AML-193 (cell line): ENCODE data around the gene BHLHA15.
A peak's percentile ranks its signal among the peaks of the same experiment; 100 is the strongest.

ENCODE experiments used
- DNase-seq, 2 experiments: peaks; one replicate each; lab custom pipeline; 2025; lab: John Stamatoyannopoulos, UW

Gene BHLHA15

GRCh38 chr7:98244871-98245270 lies 33.6 kb downstream of the BHLHA15 start:
- DNase-seq = no peak

DNA sequence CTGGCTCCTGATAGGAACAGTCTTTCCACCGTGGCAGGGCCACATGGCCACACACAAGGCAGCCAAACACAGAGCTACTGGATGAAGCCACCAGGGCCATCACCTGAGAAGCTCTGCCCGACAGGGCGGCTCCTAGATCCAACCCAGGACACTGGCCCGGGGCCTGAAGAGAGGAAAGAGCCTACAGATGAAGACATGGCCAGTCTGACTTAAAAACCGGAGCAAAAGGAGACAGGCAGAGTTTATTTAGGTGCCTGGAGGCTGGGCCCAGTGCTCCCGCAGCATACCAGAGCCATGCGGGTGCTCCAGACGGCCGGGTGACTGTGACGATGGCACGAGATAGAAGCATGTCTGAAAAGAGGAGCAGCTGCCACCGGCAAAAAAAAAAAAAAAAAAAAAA lies 36.9 kb downstream of the BHLHA15 start:
- DNase-seq = no peak

DNA sequence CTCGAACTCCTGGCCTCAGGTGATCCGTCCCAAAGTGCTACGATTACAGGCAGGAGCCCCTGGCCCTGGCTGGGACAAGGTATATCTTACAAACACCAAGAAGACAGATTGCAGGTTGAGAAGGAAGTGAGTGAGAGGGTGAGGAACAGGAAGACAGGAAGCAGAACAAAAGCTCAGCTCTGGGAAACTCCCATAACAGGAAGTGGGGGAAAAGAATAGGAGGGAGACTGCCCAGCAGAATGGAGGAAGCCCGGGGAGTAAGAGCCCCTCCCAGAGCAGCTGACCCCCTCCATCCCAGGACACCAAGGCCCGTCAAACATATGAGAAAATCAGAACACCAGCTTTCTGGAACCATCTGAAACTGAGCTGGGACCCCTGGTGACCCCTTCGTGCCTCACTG lies 37.9 kb downstream of the BHLHA15 start:
- DNase-seq = peak; percentile 14 to 15

DNA sequence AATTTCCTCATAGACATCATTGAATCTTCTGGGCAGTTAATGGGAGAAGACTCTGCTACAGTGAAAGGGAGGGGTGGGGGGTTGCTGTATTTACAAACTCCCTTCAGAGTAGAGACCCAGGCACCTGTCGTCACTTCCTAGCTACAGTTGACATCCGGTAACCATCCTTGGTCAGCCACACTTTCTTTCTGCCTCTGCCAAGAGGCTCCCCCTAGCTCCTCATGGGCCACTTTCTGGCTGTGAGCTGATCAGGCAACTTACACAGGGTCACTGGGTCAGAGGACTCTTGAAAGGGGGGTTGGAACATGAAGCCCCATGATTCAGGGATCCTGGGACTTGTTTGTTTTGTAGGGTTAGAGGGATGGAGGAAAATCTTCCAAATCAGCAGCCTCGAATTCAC lies 39.5 kb downstream of the BHLHA15 start:
- DNase-seq = peak; percentile 31 to 33

DNA sequence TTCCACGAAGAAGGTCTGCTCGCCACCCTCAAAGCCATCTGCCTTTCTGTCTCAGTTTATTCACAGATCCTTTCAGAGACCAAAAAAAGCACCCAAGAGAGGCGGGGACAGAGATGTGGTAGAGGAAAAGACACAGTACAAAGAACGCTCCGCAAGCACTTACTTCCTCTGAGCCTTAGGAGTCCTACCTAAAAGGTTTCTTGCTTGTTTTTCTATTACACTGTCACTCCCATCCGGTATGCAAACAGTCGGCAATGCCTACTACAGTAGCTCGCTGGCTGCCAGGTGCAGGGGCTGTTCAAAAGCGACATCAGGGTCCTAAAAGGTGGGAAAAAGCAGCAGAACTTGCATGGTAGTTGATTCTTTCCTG lies 40.0 kb downstream of the BHLHA15 start:
- DNase-seq = no peak

DNA sequence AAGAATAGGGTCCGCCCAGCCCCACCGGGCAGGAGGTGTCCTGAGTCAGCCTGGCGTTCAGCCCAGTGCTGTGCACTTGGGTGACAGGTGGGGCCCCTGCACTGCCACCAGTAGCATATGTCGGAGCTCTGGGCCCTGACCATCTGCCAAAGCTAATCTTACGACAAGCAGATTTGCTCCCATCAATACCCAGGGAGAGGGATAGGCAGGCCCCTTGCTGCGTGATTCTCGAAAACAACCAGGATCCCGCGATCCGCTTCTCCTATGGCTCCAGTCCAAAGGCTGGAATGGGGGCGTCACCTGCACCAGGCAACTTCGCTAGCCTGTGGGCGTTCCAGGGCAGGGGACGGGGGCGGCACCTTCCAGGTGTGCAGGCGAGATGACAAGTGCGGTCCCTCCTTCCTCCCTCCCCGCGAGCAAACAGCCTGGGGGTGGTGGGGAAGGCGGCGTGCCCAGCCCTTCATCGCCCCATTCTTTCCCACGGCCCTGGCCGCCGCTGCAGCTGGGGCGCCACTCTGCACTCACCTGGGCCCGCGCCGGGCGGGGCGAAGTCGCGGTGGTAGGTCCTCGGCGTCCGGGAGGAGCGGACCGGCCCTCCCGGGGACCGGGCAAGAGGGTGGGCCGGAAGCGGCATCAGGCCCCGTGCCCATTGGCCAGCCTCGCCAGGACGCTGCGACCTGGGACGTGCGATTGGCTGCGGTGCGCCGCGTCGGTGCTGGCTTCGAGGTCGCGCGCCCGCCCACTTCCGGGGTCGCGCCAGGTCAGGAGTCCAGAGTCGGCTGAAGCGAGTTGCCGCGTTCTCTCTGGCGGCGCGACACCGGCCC lies 40.6 kb downstream of the BHLHA15 start, which contains the start of gene TECPR1:
TECPR1 (minus strand) TSS at position 632 of the 824 bp plus-strand sequence. CDS start 6,086 bp downstream, outside the sequence.
- DNase-seq = peak; percentile 81 to 88

GRCh38 chr7:98252425-98253054 lies 41.3 kb downstream of the BHLHA15 start:
- DNase-seq = no peak

GRCh38 chr7:98254516-98254915 lies 43.3 kb downstream of the BHLHA15 start:
- no peak for DNase-seq

DNA sequence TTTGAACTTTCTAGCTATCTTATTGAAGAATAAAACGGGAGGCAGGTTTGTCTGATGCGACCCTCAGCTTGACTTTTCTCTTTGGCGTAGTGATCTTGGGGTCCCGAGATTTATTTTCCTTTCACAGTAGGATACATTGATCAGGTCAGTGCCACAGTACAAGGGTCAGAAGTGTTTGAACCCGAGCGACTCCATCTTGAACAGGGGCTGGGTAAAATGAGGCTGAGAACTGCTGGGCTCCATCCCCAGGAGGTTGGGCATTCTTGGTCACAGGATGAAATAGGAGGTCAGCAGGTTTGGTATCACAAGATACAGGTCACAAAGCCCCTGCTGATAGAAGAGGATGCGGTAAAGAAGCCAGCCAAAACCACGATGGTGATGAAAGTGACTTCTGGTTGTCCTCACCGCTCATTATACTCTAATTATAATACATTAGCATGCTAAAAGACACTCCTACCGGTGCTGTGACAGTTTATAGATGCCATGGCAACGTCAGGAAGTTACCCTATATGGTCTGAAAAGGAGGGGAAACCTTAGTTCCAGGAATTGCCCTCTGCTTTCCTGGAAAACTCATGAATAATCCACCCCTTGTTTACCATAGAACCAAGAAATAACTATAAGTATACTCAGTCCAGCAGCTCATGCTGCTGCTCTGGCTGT lies 43.8 kb downstream of the BHLHA15 start:
- peak in 1 of 2 experiments; percentile 21 for DNase-seq

DNA sequence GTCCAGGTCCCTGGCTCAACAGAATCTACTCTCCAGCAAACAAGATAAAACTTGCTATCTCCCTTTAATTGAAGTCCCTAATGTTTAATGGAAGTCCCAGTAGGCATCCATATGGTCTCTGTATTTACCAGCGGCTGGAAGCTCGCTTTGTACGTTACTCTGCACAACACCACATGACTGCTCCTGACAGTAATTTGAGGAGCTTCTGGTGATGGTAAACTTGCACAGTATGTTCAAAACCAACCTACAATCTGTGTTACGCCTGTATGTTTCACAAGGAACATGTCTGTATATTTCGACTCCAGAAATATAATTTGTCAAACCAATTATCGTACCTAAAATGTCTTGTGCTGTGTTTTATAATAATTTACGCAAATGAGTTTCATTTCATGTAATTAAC lies 45.2 kb downstream of the BHLHA15 start:
- no peak for DNase-seq

- no peak for DNase-seq
These were observed 46.5 kb downstream of the BHLHA15 start for GRCh38 chr7:98257701-98258100.
